ENCODE data around the gene GSTT2B. TPM values are rescaled to one million over a fixed set of nuclear protein-coding genes. Genes with fewer than 3 reads are reported as not detected.

Gene GSTT2B
- total and polyA plus RNA-seq, 2 of the 8 experiments (the other 6 are each of a cell fraction or from before 2014, with no cell fraction given): 6.3 to 13.3 TPM

GRCh38 chr22:24002851-24003250 lies 41.9 kb upstream of the GSTT2B start:
- CTCF ChIA-PET (ENCODE audit: partially characterized antibody): interaction anchor here (0.6 to 0.7 kb wide), 2 partner anchors 51 to 59 kb away, joined by 3 read pairs; no protein-coding TSS in a partner anchor
- TF ChIP-seq SIRT6 (IDR thresholded peaks at IDR 0.05; ENCODE audit: low read length): no peak

More at GRCh38 chr22:24002851-24003250, 41.9 kb upstream of the GSTT2B start:
- Histone ChIP-seq H2BK12ac (ENCODE audit: low read depth, low read length) (no peak overlapping the region), H3K18ac (ENCODE audit: extremely low read depth, low read length) (no peak overlapping the region), H4K91ac (replicated peaks; ENCODE audit: insufficient read length, low read length) (no peak overlapping the region), H4K8ac (ENCODE audit: extremely low read depth, insufficient read depth, low read length) (no peak overlapping the region), H3K4me1 (replicated peaks in 1 of 4; ENCODE audit: control insufficient read depth in 3 of 4, insufficient read depth in 4 of 4, low read length in 3 of 4) (peaks cover 0 to 3% (median 0%) of the 10 kb centered on the region in 4 experiments; a peak in 3 of 7 replicates), H3K9ac (replicated peaks in 1 of 4; ENCODE audit: extremely low read depth in 1 of 4, low read depth in 3 of 4, low read length in 3 of 4) (no peak overlapping the region), H3K4me2 (ENCODE audit: insufficient read depth in 1 of 2, low read depth in 2 of 2, low read length in 2 of 2) (no peak overlapping the region), H2AK5ac (ENCODE audit: low read depth, low read length) (no peak overlapping the region), H3K79me1 (ENCODE audit: low read depth, low read length) (no peaks in the 10 kb centered on the region), H3K4me3 (ENCODE audit: extremely low read depth in 1 of 4, insufficient read depth in 2 of 4, low read depth in 3 of 4, low read length in 4 of 4) (no peak overlapping the region), H3K4ac (replicated peaks; ENCODE audit: insufficient read length, low read depth, low read length) (no peak overlapping the region), H3K36me3 (ENCODE audit: control insufficient read depth in 2 of 4, insufficient read depth in 4 of 4, low read length in 3 of 4) (no peaks in the 10 kb centered on the region), H2AFZ (ENCODE audit: low read length) (no peak overlapping the region), H3K23me2 (ENCODE audit: low read depth, low read length) (no peaks in the 10 kb centered on the region), H2BK20ac (ENCODE audit: low read length) (no peak overlapping the region), H4K5ac (ENCODE audit: insufficient read length, low read depth, low read length) (no peak overlapping the region), H3K23ac (ENCODE audit: insufficient read length) (no peak overlapping the region), H2BK120ac (replicated peaks; ENCODE audit: low read depth, low read length) (no peak overlapping the region), H3K27me3 (replicated peaks in 1 of 4; ENCODE audit: control insufficient read depth in 3 of 4, extremely low read depth in 1 of 4, insufficient read depth in 3 of 4, low read length in 3 of 4) (peaks cover 0 to 3% (median 0%) of the 10 kb centered on the region in 4 experiments; a peak in 3 of 7 replicates), H2BK5ac (ENCODE audit: low read depth, low read length) (no peak overlapping the region), H3K27ac (ENCODE audit: low read depth, low read length) (no peak overlapping the region), H3K79me2 (ENCODE audit: control insufficient read depth in 1 of 2, insufficient read depth in 2 of 2, low read length in 2 of 2) (no peaks in the 10 kb centered on the region), H3K14ac (ENCODE audit: insufficient read length) (no peak overlapping the region), H3K9me3 (ENCODE audit: insufficient read depth in 2 of 2, low read depth in 1 of 2, low read length in 1 of 2) (no peaks in the 10 kb centered on the region; a peak in 1 of 4 replicates), H3K56ac (replicated peaks; ENCODE audit: insufficient read length, low read depth, low read length) (no peak overlapping the region), H4K20me1 (replicated peaks in 1 of 2; ENCODE audit: control insufficient read depth in 1 of 2, insufficient read depth in 2 of 2, low read length in 2 of 2) (no peaks in the 10 kb centered on the region), H2BK15ac (ENCODE audit: low read length) (no peak overlapping the region)
- DNase-seq (ENCODE audit: low read depth in 1 of 2, low spot score in 2 of 2): no peak
- FAIRE-seq: no peak
- POLR2A ChIA-PET (ENCODE audit: partially characterized antibody): no interaction called here
- 90% methylated on average over 5 of the region's 5 CpGs; no CpG with 5 or more reads in 1 of the 2 experiments for WGBS, 2 experiments (ENCODE audit: extremely low coverage in 1 of 2, insufficient coverage in 1 of 2, insufficient read length in 1 of 2, insufficient replicate concordance in 2 of 2, low coverage in 1 of 2, low lambda C conversion rate in 2 of 2, missing lambda C conversion rate in 1 of 2)
